ENCODE data around the gene ANXA3.
"Not testable (repeated sequence)": the region's sequence is repeated elsewhere in the genome, so short reads cannot be mapped to it uniquely, and the experiment has no call there.

The ANXA3 gene

DNA sequence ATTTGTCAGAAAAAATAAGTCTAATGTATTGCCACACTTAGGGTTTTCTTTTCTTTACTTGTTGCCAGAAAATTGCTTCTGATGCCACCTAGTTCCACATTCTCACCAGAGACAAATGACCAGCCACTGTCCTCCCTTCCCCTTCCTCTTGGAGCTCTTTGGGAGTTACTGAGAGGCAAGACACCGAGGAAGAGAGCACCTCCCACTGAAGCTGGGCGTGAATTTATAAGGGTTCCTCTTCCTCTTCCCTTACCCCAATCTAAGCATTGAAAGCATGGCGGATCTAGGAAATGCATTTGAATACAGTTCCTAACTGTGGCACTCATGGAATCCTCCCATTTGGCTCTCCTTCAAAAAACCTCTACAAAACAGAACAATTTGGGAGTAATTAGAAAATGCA lies 30.0 kb downstream of the ANXA3 start:
- DNase-seq, result no peak

DNA sequence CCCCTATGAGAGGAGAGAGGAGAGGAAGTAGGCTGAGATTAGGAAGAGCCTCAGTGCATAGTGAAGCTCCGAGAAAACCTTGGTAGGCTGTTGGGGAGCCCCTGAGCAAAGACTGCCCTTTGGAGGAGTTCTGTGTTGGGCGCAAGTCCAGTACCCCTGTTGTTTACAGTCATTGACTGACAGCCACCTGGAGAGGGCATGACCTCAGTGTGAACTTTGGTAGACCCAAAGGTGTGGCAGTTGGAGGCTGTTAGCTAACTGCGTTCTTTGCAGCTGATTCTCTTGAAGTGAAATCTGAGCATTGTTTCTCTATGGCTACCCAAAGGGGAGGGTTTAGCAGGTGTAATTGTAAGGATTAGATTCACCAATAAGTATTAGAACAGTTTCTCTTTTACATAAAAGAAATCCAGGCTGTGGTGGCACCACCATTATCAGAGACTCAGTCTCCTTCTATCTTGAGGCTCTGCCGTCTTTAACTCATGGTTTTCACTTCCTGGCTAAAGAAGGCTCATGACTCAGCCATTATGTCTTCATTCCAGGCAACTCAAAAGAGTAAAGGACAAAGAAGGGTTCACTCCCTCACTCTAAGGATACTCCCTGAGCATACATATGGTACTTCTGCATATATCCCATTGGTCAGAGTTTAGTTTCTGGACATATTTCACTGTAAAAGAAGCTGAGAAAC lies 33.4 kb downstream of the ANXA3 start:
- DNase-seq, result no peak

GRCh38 chr4:78585633-78586032 lies 34.1 kb downstream of the ANXA3 start:
- DNase-seq, result no peak

GRCh38 chr4:78588894-78589545 lies 37.5 kb downstream of the ANXA3 start:
- no peak for DNase-seq

- no peak for DNase-seq
These were observed 39.8 kb downstream of the ANXA3 start for GRCh38 chr4:78591404-78591803.

DNA sequence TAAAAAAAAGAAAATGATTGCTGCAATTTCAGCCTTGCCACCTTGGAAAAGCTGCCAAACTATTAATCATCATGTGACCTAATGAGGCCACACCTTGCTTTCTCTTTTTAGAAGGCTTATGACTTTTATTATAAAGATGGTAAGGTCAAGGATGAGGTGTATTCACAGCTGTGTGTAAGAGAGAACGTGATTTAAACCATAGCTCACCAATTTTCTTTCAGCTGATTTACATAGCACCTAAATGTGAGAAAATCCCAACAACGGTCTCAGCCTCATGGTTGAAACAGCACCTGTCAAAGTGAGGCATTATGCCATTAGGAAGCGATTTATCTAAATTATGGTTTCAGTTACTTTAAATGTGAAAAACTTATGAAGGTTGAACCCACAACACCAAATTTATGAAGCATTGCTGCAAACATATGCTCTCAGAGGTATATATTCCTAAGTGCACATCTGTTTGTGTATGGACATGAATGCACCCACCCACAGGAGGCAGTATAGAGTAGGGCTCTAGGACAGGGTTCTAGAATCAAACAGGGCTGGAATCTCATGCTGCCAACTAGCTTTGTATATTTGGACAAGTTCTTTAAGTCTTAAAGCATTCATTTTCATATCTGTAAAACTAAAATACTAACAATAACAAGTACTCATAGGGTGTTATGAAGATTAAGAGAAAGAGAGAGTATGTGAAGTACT lies 40.7 kb downstream of the ANXA3 start:
- no peak for DNase-seq

DNA sequence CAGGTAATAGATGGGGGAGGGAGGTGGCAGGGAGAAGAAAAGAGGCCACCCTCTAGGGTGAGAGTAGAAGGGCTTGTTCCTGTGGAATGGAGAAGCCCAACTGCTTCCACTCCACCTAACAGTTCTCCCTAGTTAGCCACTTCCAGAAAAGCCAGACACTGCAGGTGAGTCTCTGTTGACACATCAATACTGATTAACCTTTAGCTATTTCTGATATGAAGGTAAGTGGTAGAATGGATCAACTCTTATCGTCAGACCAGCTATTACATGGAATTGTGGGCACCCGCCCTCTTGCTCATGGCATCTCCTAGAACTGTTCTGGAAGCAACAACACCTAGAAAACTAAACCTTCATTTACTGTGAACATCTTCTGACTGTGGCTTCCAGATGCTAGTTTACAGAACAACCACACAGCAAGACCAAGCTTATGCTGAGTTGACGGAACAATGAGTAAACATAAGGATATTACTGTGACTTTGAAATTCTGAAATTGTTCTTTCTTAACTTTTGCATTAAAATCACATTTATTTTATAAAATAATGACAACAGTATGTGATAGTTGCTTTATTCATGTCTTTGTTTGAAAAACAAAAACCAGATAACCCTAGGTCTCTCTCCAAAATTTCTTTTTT lies 44.7 kb downstream of the ANXA3 start:
- no peak for DNase-seq

GRCh38 chr4:78598431-78598830 lies 46.9 kb downstream of the ANXA3 start:
- DNase-seq, result not testable (repeated sequence)

GRCh38 chr4:78599147-78599546 lies 47.6 kb downstream of the ANXA3 start:
- DNase-seq, result no peak

- no peak for DNase-seq
These were observed 48.4 kb downstream of the ANXA3 start for GRCh38 chr4:78599931-78600375.

- peak; percentile 71 for DNase-seq
These were observed 49.4 kb downstream of the ANXA3 start for GRCh38 chr4:78601013-78601412.

DNA sequence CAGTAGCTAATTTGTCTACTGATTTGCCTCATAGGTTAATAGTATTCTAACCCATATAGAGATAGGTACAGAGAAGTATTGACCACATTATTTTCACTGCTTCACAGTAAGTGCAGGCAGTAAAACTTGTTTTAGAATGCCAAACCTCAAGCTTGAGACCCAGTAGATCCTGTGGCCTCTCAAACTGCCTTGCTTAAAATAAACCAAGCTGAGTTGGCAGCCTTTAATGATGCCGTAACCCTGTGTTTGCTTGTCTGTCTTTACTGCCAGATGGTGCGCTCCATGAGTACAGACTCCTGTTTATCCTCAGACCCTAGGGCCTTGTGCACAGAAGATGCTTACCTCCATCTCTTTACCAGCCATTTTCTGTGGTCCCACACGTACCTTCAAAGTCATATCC lies 50.8 kb downstream of the ANXA3 start:
- DNase-seq, result no peak

- DNase-seq, result no peak
These were observed 51.8 kb downstream of the ANXA3 start for GRCh38 chr4:78603384-78603783.

- DNase-seq, result no peak
These were observed 53.4 kb downstream of the ANXA3 start for GRCh38 chr4:78604988-78605387.

DNA sequence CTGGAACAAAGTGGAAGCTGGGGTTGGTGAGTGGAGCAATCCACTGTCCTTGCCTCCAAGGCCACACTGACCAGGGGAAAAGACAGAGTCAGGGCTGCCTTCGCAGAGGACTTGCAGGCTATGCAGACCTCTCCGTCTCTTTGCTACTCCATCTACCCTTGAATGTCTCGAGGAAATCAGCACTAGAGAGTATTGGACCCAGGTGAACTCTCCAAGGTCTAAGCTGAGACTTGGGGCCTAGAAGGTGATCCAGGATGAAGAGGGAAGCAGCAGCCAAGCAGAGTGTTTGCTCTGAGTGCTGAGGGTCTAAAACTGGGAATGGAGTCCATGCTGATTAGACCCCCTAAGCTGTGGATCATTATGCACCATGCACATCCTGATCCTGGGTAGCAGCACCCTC lies 54.5 kb downstream of the ANXA3 start:
- no peak for DNase-seq

DNA sequence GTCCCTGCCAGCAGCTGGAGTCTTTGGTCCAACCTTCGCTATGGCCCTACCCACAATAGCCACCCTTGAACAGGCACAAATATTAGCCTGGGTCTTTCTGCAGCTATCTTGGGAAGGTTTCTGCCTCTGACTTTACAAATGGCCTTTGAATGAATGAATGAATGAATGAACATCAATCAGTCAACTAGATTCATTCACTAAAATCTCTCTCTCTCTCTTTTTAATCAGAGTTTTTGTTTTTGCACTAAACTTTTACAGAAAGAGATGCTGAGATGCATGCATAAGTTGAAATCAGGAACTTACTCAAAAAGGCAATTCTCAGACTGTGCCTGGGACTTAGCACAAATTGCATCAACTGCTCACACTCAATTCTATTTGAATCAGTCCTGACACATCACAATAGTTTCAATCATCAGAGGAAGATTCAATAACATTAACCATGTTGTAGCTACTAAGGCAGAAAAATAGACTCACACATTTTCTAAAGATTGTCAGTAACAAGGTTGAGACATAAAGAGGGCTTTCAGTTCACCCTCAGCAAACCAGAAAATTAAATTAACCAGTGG lies 55.0 kb downstream of the ANXA3 start:
- DNase-seq, result no peak

- DNase-seq, result no peak
These were observed 57.1 kb downstream of the ANXA3 start for GRCh38 chr4:78608684-78609083.

- DNase-seq, result no peak
These were observed 58.0 kb downstream of the ANXA3 start for GRCh38 chr4:78609580-78609979.

- no peak for DNase-seq
These were observed 59.1 kb downstream of the ANXA3 start for GRCh38 chr4:78610546-78611214.

- no peak for DNase-seq
These were observed 59.6 kb downstream of the ANXA3 start for GRCh38 chr4:78611215-78611558.

DNA sequence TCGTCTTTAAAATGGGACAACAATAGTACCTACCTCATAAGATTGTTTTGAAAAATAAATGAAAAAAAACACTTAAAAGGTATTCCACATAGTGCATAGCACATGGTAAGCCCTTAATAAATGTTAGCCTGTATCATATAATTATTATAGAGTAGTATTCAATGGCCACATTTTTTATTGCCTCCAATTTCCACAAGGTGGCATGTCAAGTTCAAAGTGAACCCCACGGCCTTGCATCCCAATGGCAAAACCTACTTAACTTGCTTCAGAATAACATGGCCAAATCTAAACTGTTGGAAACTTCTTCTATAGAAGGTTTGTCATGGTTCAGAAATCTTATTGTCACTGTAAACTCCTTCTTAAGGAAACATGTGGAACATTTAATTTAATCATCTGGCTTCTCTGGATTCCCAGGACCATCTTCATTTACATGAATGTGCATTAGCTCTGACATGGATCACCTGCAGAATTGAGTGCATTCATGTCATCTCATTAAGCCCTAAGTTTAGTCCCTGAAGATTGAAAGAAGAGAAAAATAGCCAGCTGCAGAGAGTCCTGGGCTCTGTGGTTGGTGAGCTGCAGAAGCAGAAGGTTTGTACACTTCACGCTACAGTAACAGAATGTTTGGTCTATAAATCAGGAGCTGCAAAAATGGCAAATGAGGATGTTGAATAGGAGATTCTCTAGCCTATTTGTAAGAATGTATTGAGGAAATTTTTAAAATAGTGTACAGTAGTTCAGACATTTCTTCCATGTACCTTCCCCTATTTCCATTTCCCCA lies 61.0 kb downstream of the ANXA3 start:
- no peak for DNase-seq

All from NCI-H526 treated with DMSO at 0.1 percent for 48 hours (cell line).